Nephron (organoid): ENCODE data around the gene TTC12.

Source experiments
- H3K27ac Mint-ChIP-seq, 3 experiments: 2 replicates each; pipeline ENCODE4 v1.8.0; 2020; ENCODE audit warnings: mixed read lengths in 3 of 3, mild to moderate bottlenecking in 2 of 3, moderate library complexity in 1 of 3
- H3K27me3 Mint-ChIP-seq: 2 replicates; pipeline ENCODE4 v1.8.0; 2021; ENCODE audit warnings: low read depth, mild to moderate bottlenecking, moderate library complexity, mixed read lengths
- H3K36me3 Mint-ChIP-seq: 2 replicates; pipeline ENCODE4 v1.8.0; 2020; ENCODE audit warnings: low read depth, mixed read lengths
- H3K4me1 Mint-ChIP-seq: 2 replicates; pipeline ENCODE4 v1.8.0; 2020; ENCODE audit warnings: mixed read lengths
- H3K4me3 Mint-ChIP-seq, 3 experiments: 2 replicates each; pipeline ENCODE4 v1.8.0; 2020; ENCODE audit warnings: mild to moderate bottlenecking in 3 of 3, mixed read lengths in 3 of 3, moderate library complexity in 2 of 3
- H3K9me3 Mint-ChIP-seq: 2 replicates; pipeline ENCODE4 v1.8.0; 2020; ENCODE audit warnings: mixed read lengths
- CTCF ChIP-seq, 3 experiments: fragments of 200-600 bp; sonication (generic); IDR thresholded peaks; one replicate each; pipeline ENCODE4 v1.5.0; 2021; ENCODE audit warnings: antibody characterized with exemption in 3 of 3; ENCODE audit not compliant: unreplicated experiment in 3 of 3

Gene TTC12

GRCh38 chr11:113334183-113334582 lies 19.8 kb downstream of the TTC12 start:
- TF ChIP-seq CTCF (IDR thresholded peaks at IDR 0.05; ENCODE audit: unreplicated experiment in 3 of 3) = no peak
- Mint-ChIP-seq H3K4me3 (no peak overlapping the region), H3K27me3 (peaks cover 5% of the 10 kb centered on the region), H3K4me1 (peaks cover 32% of the 10 kb centered on the region), H3K36me3 (peaks cover 68% of the 10 kb centered on the region), H3K9me3 (no peaks in the 10 kb centered on the region), H3K27ac (no peak overlapping the region)

GRCh38 chr11:113338730-113339129 lies 24.3 kb downstream of the TTC12 start:
- H3K27ac Mint-ChIP-seq = no peak overlapping the region
- H3K4me1 Mint-ChIP-seq = no peaks in the 10 kb centered on the region
- no peaks in the 10 kb centered on the region for H3K27me3 Mint-ChIP-seq
- no peaks in the 10 kb centered on the region for H3K9me3 Mint-ChIP-seq
- TF ChIP-seq CTCF (IDR thresholded peaks at IDR 0.05; ENCODE audit: unreplicated experiment in 3 of 3) = no peak
- H3K36me3 Mint-ChIP-seq = peaks cover 67% of the 10 kb centered on the region
- no peak overlapping the region for H3K4me3 Mint-ChIP-seq

GRCh38 chr11:113339929-113340589 lies 25.7 kb downstream of the TTC12 start:
- H3K4me3 Mint-ChIP-seq = no peak overlapping the region
- no peak for TF ChIP-seq CTCF (IDR thresholded peaks at IDR 0.05; ENCODE audit: unreplicated experiment in 3 of 3)
- H3K36me3 Mint-ChIP-seq = peaks cover 71% of the 10 kb centered on the region
- no peaks in the 10 kb centered on the region for H3K9me3 Mint-ChIP-seq
- H3K27ac Mint-ChIP-seq = no peak overlapping the region
- H3K27me3 Mint-ChIP-seq = no peaks in the 10 kb centered on the region
- no peaks in the 10 kb centered on the region for H3K4me1 Mint-ChIP-seq

GRCh38 chr11:113341388-113342165 lies 27.2 kb downstream of the TTC12 start:
- peaks cover 3% of the 10 kb centered on the region for H3K4me1 Mint-ChIP-seq
- TF ChIP-seq CTCF (IDR thresholded peaks at IDR 0.05; ENCODE audit: unreplicated experiment in 3 of 3) = no peak
- H3K4me3 Mint-ChIP-seq = no peak overlapping the region
- peaks cover 56% of the 10 kb centered on the region for H3K36me3 Mint-ChIP-seq
- no peaks in the 10 kb centered on the region for H3K9me3 Mint-ChIP-seq
- no peaks in the 10 kb centered on the region for H3K27me3 Mint-ChIP-seq
- no peak overlapping the region for H3K27ac Mint-ChIP-seq

GRCh38 chr11:113345978-113346377 lies 31.6 kb downstream of the TTC12 start:
- TF ChIP-seq CTCF (IDR thresholded peaks at IDR 0.05; ENCODE audit: unreplicated experiment in 3 of 3) = no peak
- Mint-ChIP-seq H3K4me3 (no peak overlapping the region), H3K4me1 (peaks cover 3% of the 10 kb centered on the region), H3K9me3 (no peaks in the 10 kb centered on the region), H3K27ac (no peak overlapping the region), H3K36me3 (peaks cover 29% of the 10 kb centered on the region), H3K27me3 (no peaks in the 10 kb centered on the region)
